Right atrium auricular region (tissue), 2 donors: ENCODE data around the gene MGAT5. TPM values are rescaled to one million over a fixed set of nuclear protein-coding genes. Genes with fewer than 3 reads are reported as not detected.

Source experiments
- DNase-seq: peaks from one replicate; pipeline ENCODE4 v3.0.0-alpha.2; 2019; ENCODE audit warnings: low spot score
- H3K27ac ChIP-seq, 2 donors: fragments of 200-600 bp; sonication (generic); 1 replicate in 1 of 2; 2 replicates in 1 of 2; pipeline ENCODE4 v1.5.1; 2016 to 2019
- H3K27me3 ChIP-seq, 2 donors: fragments of 200-600 bp; sonication (generic); one replicate each; pipeline versions ENCODE4 v1.5.1 to v1.6.0; 2017 to 2019
- H3K36me3 ChIP-seq: fragments of 200-600 bp; sonication (generic); one replicate; pipeline ENCODE4 v1.5.1; 2016
- H3K4me1 ChIP-seq, 2 donors: fragments of 200-600 bp; sonication (generic); one replicate each; pipeline versions ENCODE4 v1.5.1 to v1.6.0; 2017 to 2019
- H3K4me3 ChIP-seq, 2 donors: fragments of 200-600 bp; sonication (generic); 1 replicate in 1 of 2; 2 replicates in 1 of 2; pipeline ENCODE4 v1.5.1; 2017 to 2019; ENCODE audit warnings: mild to moderate bottlenecking in 1 of 2, moderate library complexity in 1 of 2
- H3K9me3 ChIP-seq, 2 donors: fragments of 200-600 bp; sonication (generic); one replicate each; pipeline ENCODE4 v1.5.1; 2019
- total RNA-seq, 2 donors: library from RNA; depleted of rRNA; stranded (reverse); fragments of >200 nt; gene quantifications; one replicate each; pipeline ENCODE4 v1.1.0, GENCODE V29; 2016
- TF ChIP-seq, protein P1 (sequence below), 2 donors: fragments of 200-600 bp; sonication (generic); IDR thresholded peaks; one replicate each; pipeline ENCODE4 v1.5.1; 2019; ENCODE audit warnings: antibody characterized with exemption in 2 of 2

Gene MGAT5
- total RNA-seq, 2 donors from 2014 or later = 56.9 to 91.0 TPM

DNA sequence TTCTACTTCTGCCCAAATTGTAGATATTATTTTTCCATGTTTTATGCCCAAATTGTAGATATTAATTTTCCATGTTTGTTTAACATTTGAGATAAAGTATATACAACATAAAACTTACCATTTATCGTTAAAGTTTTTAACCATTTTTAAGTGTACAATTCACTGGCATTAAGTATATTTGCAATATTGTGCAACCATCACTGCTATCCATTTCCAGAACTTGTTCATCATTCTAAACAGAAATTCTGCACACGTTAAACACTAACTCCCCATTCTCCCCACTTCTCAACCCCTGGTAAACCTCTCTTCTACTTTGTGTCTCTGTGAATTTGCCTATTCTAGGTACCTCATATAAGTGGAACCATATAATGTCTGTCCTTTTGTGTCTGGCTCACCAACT, 162.1 kb downstream of the MGAT5 start:
- TF ChIP-seq, protein P1, sequence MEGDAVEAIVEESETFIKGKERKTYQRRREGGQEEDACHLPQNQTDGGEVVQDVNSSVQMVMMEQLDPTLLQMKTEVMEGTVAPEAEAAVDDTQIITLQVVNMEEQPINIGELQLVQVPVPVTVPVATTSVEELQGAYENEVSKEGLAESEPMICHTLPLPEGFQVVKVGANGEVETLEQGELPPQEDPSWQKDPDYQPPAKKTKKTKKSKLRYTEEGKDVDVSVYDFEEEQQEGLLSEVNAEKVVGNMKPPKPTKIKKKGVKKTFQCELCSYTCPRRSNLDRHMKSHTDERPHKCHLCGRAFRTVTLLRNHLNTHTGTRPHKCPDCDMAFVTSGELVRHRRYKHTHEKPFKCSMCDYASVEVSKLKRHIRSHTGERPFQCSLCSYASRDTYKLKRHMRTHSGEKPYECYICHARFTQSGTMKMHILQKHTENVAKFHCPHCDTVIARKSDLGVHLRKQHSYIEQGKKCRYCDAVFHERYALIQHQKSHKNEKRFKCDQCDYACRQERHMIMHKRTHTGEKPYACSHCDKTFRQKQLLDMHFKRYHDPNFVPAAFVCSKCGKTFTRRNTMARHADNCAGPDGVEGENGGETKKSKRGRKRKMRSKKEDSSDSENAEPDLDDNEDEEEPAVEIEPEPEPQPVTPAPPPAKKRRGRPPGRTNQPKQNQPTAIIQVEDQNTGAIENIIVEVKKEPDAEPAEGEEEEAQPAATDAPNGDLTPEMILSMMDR (IDR thresholded peaks at IDR 0.05) = no peak
- Histone ChIP-seq H3K27ac (no peak overlapping the region), H3K4me3 (no peak overlapping the region), H3K27me3 (no peaks in the 10 kb centered on the region), H3K9me3 (no peaks in the 10 kb centered on the region), H3K4me1 (peaks cover 0 to 25% of the 10 kb centered on the region in 2 donors), H3K36me3 (no peaks in the 10 kb centered on the region)
- DNase-seq = no peak

DNA sequence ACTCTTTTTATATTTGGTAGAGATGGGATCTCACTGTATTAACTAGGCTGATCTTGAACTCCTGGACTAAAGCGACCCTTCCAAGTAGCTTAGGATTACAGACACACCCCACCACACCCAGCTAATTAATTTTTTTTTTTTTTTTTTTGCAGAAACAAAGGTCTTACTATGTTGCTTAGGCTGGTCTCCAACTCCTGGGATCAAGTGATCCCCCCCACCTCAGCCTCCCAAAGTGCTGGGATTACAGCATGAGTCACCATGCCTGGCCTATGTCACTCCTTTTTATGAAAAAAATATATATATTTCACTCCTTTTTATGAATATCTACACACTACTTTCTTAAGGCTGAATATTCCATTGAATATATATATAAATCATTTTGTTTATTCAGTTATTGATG, 162.8 kb downstream of the MGAT5 start:
- no peaks in the 10 kb centered on the region for H3K9me3 ChIP-seq
- peaks cover 0 to 25% of the 10 kb centered on the region in 2 donors for H3K4me1 ChIP-seq
- TF ChIP-seq, protein P1 (IDR thresholded peaks at IDR 0.05) = no peak
- H3K4me3 ChIP-seq = no peak overlapping the region
- H3K27ac ChIP-seq = no peak overlapping the region
- no peak for DNase-seq
- no peaks in the 10 kb centered on the region for H3K36me3 ChIP-seq
- no peaks in the 10 kb centered on the region for H3K27me3 ChIP-seq

DNA sequence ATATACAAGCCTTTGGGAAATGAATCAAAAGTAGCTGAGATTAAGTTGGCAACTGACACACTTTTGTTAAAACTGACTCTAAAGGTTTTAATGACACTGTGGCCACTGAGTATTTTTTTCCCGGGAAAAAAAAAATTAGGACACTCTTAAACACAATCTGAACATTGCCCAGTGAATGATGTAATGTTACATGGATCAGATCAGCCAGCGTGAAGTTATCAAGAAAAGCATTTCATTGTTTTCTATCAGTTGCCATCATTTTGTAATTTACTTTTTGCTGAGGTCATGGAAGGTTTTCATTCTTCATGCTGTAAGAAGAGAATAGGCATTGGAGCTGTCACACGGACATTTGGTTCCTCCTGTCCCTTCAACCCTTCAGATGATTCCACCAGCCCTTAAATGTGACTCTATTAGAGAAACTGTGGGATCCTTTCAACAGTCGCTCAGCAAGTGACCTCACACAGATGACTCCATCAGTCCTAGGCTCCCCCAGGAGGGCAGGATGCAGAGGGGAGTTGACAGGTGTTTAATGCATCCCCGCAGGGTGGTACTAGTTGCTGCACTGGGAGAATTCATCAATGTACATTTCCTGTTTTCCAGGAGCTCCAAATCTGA, 164.2 kb downstream of the MGAT5 start:
- TF ChIP-seq, protein P1 (IDR thresholded peaks at IDR 0.05) = no peak
- Histone ChIP-seq H3K4me1 (peaks cover 0 to 22% of the 10 kb centered on the region in 2 donors), H3K9me3 (no peaks in the 10 kb centered on the region), H3K27me3 (no peaks in the 10 kb centered on the region), H3K27ac (no peak overlapping the region), H3K4me3 (no peak overlapping the region), H3K36me3 (peaks cover 2% of the 10 kb centered on the region)
- DNase-seq = no peak

DNA sequence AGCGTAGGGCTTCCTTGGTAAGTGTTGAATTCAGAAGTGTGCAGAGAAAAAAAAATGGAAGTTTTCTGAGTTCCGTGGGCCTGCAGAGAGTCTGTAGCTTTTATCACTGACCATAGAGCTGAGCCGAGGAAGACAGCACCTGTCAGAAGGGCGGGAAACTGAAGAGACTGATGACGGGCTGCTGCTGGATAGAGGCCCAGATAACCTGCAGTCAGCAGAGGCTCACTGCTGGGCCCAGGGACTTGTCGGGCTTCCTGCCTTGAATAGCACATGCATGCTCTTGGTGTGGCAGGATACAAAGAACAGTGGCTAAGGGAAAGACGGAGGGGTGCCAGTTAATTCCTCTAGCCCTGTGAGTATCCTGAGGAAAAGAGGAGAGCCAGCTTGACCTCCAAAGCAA, 166.4 kb downstream of the MGAT5 start:
- DNase-seq = no peak
- H3K36me3 ChIP-seq = peaks cover 10% of the 10 kb centered on the region
- TF ChIP-seq, protein P1 (IDR thresholded peaks at IDR 0.05) = no peak
- H3K27ac ChIP-seq = peak overlapping the region; percentile 61 to 86
- peaks cover 0 to 22% of the 10 kb centered on the region in 2 donors for H3K4me1 ChIP-seq
- H3K27me3 ChIP-seq = no peaks in the 10 kb centered on the region
- no peaks in the 10 kb centered on the region for H3K9me3 ChIP-seq
- no peak overlapping the region for H3K4me3 ChIP-seq

DNA sequence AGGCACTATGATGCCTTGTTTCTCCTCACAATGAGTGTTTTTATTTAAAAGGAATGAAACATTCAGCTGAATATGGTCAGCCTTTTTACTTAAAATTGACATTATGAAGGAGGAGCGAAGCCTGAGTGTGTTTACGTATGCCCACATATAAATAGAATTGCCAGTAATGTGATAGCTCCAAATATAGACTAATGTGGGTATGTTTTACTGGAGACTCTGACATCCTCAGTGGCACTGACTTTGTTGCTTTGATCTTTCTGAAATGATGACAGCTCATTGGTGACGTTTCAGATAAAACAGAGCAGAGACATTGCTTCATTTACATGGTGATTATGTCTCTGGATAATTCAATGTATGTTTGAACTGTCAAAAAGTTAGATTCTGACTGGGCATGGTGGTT, 167.0 kb downstream of the MGAT5 start:
- H3K9me3 ChIP-seq = no peaks in the 10 kb centered on the region
- TF ChIP-seq, protein P1 (IDR thresholded peaks at IDR 0.05) = no peak
- peak overlapping the region; percentile 61 to 86 for H3K27ac ChIP-seq
- H3K27me3 ChIP-seq = no peaks in the 10 kb centered on the region
- H3K4me1 ChIP-seq = peaks cover 0 to 22% of the 10 kb centered on the region in 2 donors
- H3K36me3 ChIP-seq = peaks cover 10% of the 10 kb centered on the region
- DNase-seq = no peak
- no peak overlapping the region for H3K4me3 ChIP-seq
